GM19463 (cell line): Measurements from ENCODE around the gene VOPP1.

Experiments
- ATAC-seq: cut with Tn5 transposase; IDR thresholded peaks from one replicate; pipeline ENCODE4 v1.9.1; 2021; ENCODE audit warnings: mild to moderate bottlenecking, moderate library complexity; ENCODE audit not compliant: unreplicated experiment

VOPP1 gene

GRCh38 chr7:55534262-55534915 lies 37.9 kb downstream of the VOPP1 start:
- peak; percentile 53 for ATAC-seq

GRCh38 chr7:55533729-55534080 lies 38.6 kb downstream of the VOPP1 start:
- no peak for ATAC-seq

GRCh38 chr7:55533050-55533728 lies 39.1 kb downstream of the VOPP1 start:
- peak; percentile 44 for ATAC-seq

GRCh38 chr7:55532150-55532917 lies 40.0 kb downstream of the VOPP1 start:
- ATAC-seq, result peak; percentile 20

- ATAC-seq, result no peak
Measured at GRCh38 chr7:55531536-55531935, 40.8 kb downstream of the VOPP1 start.

- no peak for ATAC-seq
Measured at GRCh38 chr7:55527307-55527706, 45.0 kb downstream of the VOPP1 start.

- peak; percentile 39 for ATAC-seq
Measured at GRCh38 chr7:55526770-55527169, 45.5 kb downstream of the VOPP1 start.

GRCh38 chr7:55526329-55526728 lies 46.0 kb downstream of the VOPP1 start:
- ATAC-seq, result no peak

- no peak for ATAC-seq
Measured at GRCh38 chr7:55524558-55525310, 47.6 kb downstream of the VOPP1 start.

GRCh38 chr7:55523366-55523765 lies 48.9 kb downstream of the VOPP1 start:
- no peak for ATAC-seq

- ATAC-seq, result no peak
Measured at GRCh38 chr7:55521917-55522902, 50.1 kb downstream of the VOPP1 start.

GRCh38 chr7:55521512-55521911 lies 50.8 kb downstream of the VOPP1 start:
- ATAC-seq, result no peak

GRCh38 chr7:55520426-55521140 lies 51.7 kb downstream of the VOPP1 start:
- ATAC-seq, result no peak

GRCh38 chr7:55518836-55519235 lies 53.5 kb downstream of the VOPP1 start:
- ATAC-seq, result no peak

GRCh38 chr7:55517936-55518689 lies 54.2 kb downstream of the VOPP1 start:
- ATAC-seq, result no peak

GRCh38 chr7:55517191-55517633 lies 55.1 kb downstream of the VOPP1 start:
- ATAC-seq, result peak; percentile 80

- no peak for ATAC-seq
Measured at GRCh38 chr7:55516409-55516808, 55.9 kb downstream of the VOPP1 start.

- no peak for ATAC-seq
Measured at GRCh38 chr7:55515569-55516279, 56.6 kb downstream of the VOPP1 start.
